HepG2 (cell line): ENCODE data around the gene HSPB7. TPM values are rescaled to one million over a fixed set of nuclear protein-coding genes. Genes with fewer than 3 reads are reported as not detected.
A peak's percentile ranks its signal among the peaks of the same experiment; 100 is the strongest.

Experiments
- ATAC-seq: fragments of 200-7000 bp; cut with Tn5 transposase; 3 replicates; pipeline ENCODE4 v1.9.1; 2020; ENCODE audit warnings: mild to moderate bottlenecking, moderate library complexity
- BruUV-seq: library from RNA; stranded (reverse); fragments of 400-500 nt; replicated peaks from 2 replicates; lab custom pipeline; 2021; lab: Mats Ljungman, UMichigan
- CTCF ChIA-PET: fragments of 300-600 bp; formaldehyde crosslinking; extraction: SDS; loops from one replicate; lab custom pipeline; 2021; ENCODE audit warnings: low total read pairs, inconsistent platforms, low intra/inter-chr PET ratio; lab: Yijun Ruan, JAX
- POLR2A ChIA-PET: fragments of 350-600 bp; sonication (Branson Sonifier 250); formaldehyde crosslinking; loops from one replicate; lab custom pipeline; 2020; ENCODE audit warnings: antibody characterized with exemption, inconsistent platforms; lab: Yijun Ruan, JAX
- DNase-seq: peaks from one replicate; pipeline ENCODE4 v3.0.0-alpha.2; 2015; ENCODE audit warnings: low spot score
- FAIRE-seq: peaks from 3 replicates; lab custom pipeline; 2011; peaks lifted over from hg19 to GRCh38; lab: Jason Lieb, UNC
- H2AFZ ChIP-seq: one replicate; pipeline ENCODE4 v1.6.1; 2011; ENCODE audit warnings: low read length, inconsistent platforms
- H3K27ac ChIP-seq: fragments of 300-600 bp; 3 replicates; pipeline ENCODE4 v1.8.0; 2011; ENCODE audit warnings: mixed run types, mild to moderate bottlenecking, mixed read lengths, low read length, inconsistent platforms; ENCODE audit not compliant: insufficient read depth; ENCODE audit errors: extremely low read length
- H3K27me3 ChIP-seq, 2 experiments: fragments of 200-600 bp in 1 of 2; 2 replicates in 1 of 2; 3 replicates in 1 of 2; pipeline versions ENCODE4 v1.6.0 to v1.8.0; 2011; ENCODE audit warnings: low read length in 2 of 2, mild to moderate bottlenecking in 2 of 2, moderate library complexity in 2 of 2, inconsistent platforms in 1 of 2; ENCODE audit not compliant: insufficient read depth in 2 of 2, control insufficient read depth in 1 of 2
- H3K36me3 ChIP-seq, 2 experiments: fragments of 200-600 bp in 1 of 2; replicated peaks in 1 of 2; 2 replicates in 1 of 2; 3 replicates in 1 of 2; pipeline versions ENCODE4 v1.5.1 to v1.8.0; 2011; ENCODE audit warnings: low read length in 2 of 2, inconsistent platforms in 1 of 2; ENCODE audit not compliant: insufficient read depth in 2 of 2, control insufficient read depth in 1 of 2
- H3K4me1 ChIP-seq: 2 replicates; pipeline ENCODE4 v1.5.1; 2012; ENCODE audit warnings: low read length, inconsistent platforms; ENCODE audit not compliant: insufficient read depth
- H3K4me2 ChIP-seq: 2 replicates; pipeline ENCODE4 v1.6.0; 2011; ENCODE audit warnings: low read depth, low read length, inconsistent platforms
- H3K4me3 ChIP-seq, 3 experiments: fragments of 200-600 bp in 1 of 3; sonication (generic), shearing (Covaris generic) in 1 of 3; replicated peaks in 1 of 3; 2 replicates each; pipeline ENCODE4 v1.5.1; 2011 to 2016; ENCODE audit warnings: low read length in 3 of 3, inconsistent platforms in 2 of 3, low read depth in 2 of 3, mild to moderate bottlenecking in 2 of 3, control low read depth in 1 of 3, mixed read lengths in 1 of 3; ENCODE audit not compliant: insufficient read depth in 1 of 3
- H3K79me2 ChIP-seq: one replicate; pipeline ENCODE4 v1.6.1; 2011; ENCODE audit warnings: low read length, inconsistent platforms; ENCODE audit not compliant: insufficient read depth
- H3K9ac ChIP-seq: 2 replicates; pipeline ENCODE4 v1.6.0; 2011; ENCODE audit warnings: mild to moderate bottlenecking, low read depth, low read length, inconsistent platforms; ENCODE audit not compliant: insufficient read depth
- H3K9me3 ChIP-seq: 2 replicates; pipeline ENCODE4 v1.5.1; 2012; ENCODE audit warnings: mild to moderate bottlenecking, low read length
- H4K20me1 ChIP-seq: 2 replicates; pipeline ENCODE4 v1.6.0; 2011; ENCODE audit warnings: inconsistent platforms, mild to moderate bottlenecking, low read length, moderate library complexity; ENCODE audit not compliant: insufficient read depth
- CCAR2 ChIP-seq: fragments of 200-400 bp; formaldehyde crosslinking; optimal IDR thresholded peaks from 2 replicates; pipeline ENCODE3; 2018; ENCODE audit warnings: low read depth, mild to moderate bottlenecking, low read length, moderate library complexity
- ELF4 ChIP-seq: sonication (generic); formaldehyde crosslinking; IDR thresholded peaks from 2 replicates; pipeline ENCODE4 v1.5.0; 2020; ENCODE audit warnings: missing genetic modification reagents, mild to moderate bottlenecking, moderate library complexity, borderline replicate concordance
- FOXO4 ChIP-seq: sonication (generic); formaldehyde crosslinking; conservative IDR thresholded peaks from 2 replicates; pipeline ENCODE4 v1.8.1; 2023; ENCODE audit warnings: missing genetic modification reagents
- HNF1B ChIP-seq: sonication (generic); formaldehyde crosslinking; IDR thresholded peaks from 2 replicates; pipeline ENCODE4 v1.5.1; 2020; ENCODE audit warnings: mild to moderate bottlenecking, moderate library complexity, missing genetic modification reagents
- IRF1 ChIP-seq: sonication (generic); formaldehyde crosslinking; IDR thresholded peaks from 2 replicates; pipeline ENCODE4 v1.4.0; 2020; ENCODE audit warnings: low read depth, mild to moderate bottlenecking, missing genetic modification reagents
- MED13 ChIP-seq: sonication (generic); formaldehyde crosslinking; IDR thresholded peaks from 2 replicates; pipeline ENCODE4 v1.5.0; 2020; ENCODE audit warnings: missing genetic modification reagents
- SALL1 ChIP-seq: sonication (generic); formaldehyde crosslinking; IDR thresholded peaks from 2 replicates; pipeline ENCODE4 v1.8.0; 2022; ENCODE audit warnings: mild to moderate bottlenecking, missing genetic modification reagents
- ZNF142 ChIP-seq: sonication (generic); formaldehyde crosslinking; IDR thresholded peaks from 2 replicates; pipeline ENCODE4 v1.4.0; 2020; ENCODE audit warnings: missing genetic modification reagents
- WGBS: methylation state at CpG from one replicate; pipeline ENCODE4 v1.1.6; 2017; ENCODE audit warnings: low lambda C conversion rate; 5-methylcytosine and 5-hydroxymethylcytosine counted together
- in situ Hi-C: cut with HindIII; loops from 2 replicates; pipeline ENCODE4 v1.10.0; 2017; ENCODE audit warnings: low pct_unique_long_range_greater_than_20kb; ENCODE audit not compliant: extremely low pct_ligation_motif_present
- intact Hi-C: fragments of 100-400 bp; cut with micrococcal nuclease; formaldehyde crosslinking; loops from one replicate; pipeline ENCODE4 v1.10.0; 2022; ENCODE audit not compliant: unreplicated experiment
- polyA plus RNA-seq, 8 experiments: library from polyadenylated mRNA; depleted of rRNA in 3 of 8; stranded (reverse) in 7 of 8; unstranded in 1 of 8; fragments of >200 nt; fragmentation: Illumina TruSeq in 4 of 8; extraction: Trizol in 4 of 8; gene quantifications; 2 replicates each; pipeline versions ENCODE4 v1.2.1 to v1.2.3, GENCODE V29; 2011 to 2016; ENCODE audit warnings: low read depth in 4 of 8, missing spikeins in 1 of 8, mixed read lengths in 1 of 8; ENCODE audit not compliant: insufficient read depth in 1 of 8
- total RNA-seq, 5 experiments: library from RNA; depleted of rRNA; stranded (reverse); fragments of >200 nt; fragmentation: Illumina TruSeq; extraction: Trizol; gene quantifications; 2 replicates each; pipeline ENCODE4 v1.2.3, GENCODE V29; 2016; ENCODE audit warnings: low read depth in 1 of 5

HSPB7 gene
- total and polyA plus RNA-seq, 2 of the 13 experiments (the other 11 are each of a cell fraction or from before 2014, with no cell fraction given) = 0.20 TPM; not detected in 1

- no TSS peak for BruUV-seq
- ATAC-seq (peak; percentile 51; the same call in 2 of the 3 replicates), FAIRE-seq (no peak), DNase-seq (peak; percentile 20)
- no peak overlapping the region for H3K4me2 ChIP-seq
- H3K9me3 ChIP-seq = no peaks in the 10 kb centered on the region
- H3K4me1 ChIP-seq = peaks cover 12% of the 10 kb centered on the region; the same call in 1 of the 2 replicates
- no peak overlapping the region for H3K4me3 ChIP-seq
- peaks cover 12% of the 10 kb centered on the region for H3K79me2 ChIP-seq
- H3K36me3 ChIP-seq = peaks cover 5 to 22% of the 10 kb centered on the region in 2 experiments; a peak in 3 of 5 replicates
- no peak overlapping the region for H2AFZ ChIP-seq
- ChIA-PET CTCF (no interaction called here), POLR2A (interaction anchor here (0.9 kb wide), 1 partner anchor 10 kb away, joined by 3 read pairs; the partner anchor contains the start of gene ZBTB17)
- no peak overlapping the region for H3K9ac ChIP-seq
- in situ Hi-C loops (no loop called here), intact Hi-C loops (no loop called here)
- H3K27me3 ChIP-seq = no peaks in the 10 kb centered on the region
- no peaks in the 10 kb centered on the region; the same call in 1 of the 2 replicates for H4K20me1 ChIP-seq
- 78% methylated on average over 18 of the region's 18 CpGs for WGBS
- peak overlapping the region; percentile 42 for H3K27ac ChIP-seq
- peak; percentile 53; the same call in 1 of the 2 replicates for TF ChIP-seq HNF1B (CRISPR knock-in tag)
- TF ChIP-seq IRF1 (CRISPR knock-in tag) = no peak
- TF ChIP-seq ZNF142 = no peak
- TF ChIP-seq FOXO4 (CRISPR knock-in tag) = no peak
- TF ChIP-seq SALL1 (CRISPR knock-in tag) = peak; percentile 53
- no peak for TF ChIP-seq ELF4 (CRISPR knock-in tag)
- no peak for TF ChIP-seq CCAR2
- TF ChIP-seq MED13 (CRISPR knock-in tag) = no peak
These were observed 51.5 kb downstream of the HSPB7 start for GRCh38 chr1:15966081-15966955.
